Right lung (tissue), 5 donors: Measurements from ENCODE around the gene OR2Y1. TPM values are rescaled to one million over a fixed set of nuclear protein-coding genes. Genes with fewer than 3 reads are reported as not detected.
"Not testable (repeated sequence)": the region's sequence is repeated elsewhere in the genome, so short reads cannot be mapped to it uniquely, and the experiment has no call there.

ENCODE experiments used
- DNase-seq, 2 donors: peaks; one replicate each; pipeline ENCODE4 v3.0.0-alpha.2; 2013
- polyA plus RNA-seq, 5 donors: library from polyadenylated mRNA; unstranded; fragments of 120-200 nt; gene quantifications; one replicate each; pipeline versions ENCODE4 v1.2.1 to v1.2.3, GENCODE V29; 2013; ENCODE audit warnings: inconsistent platforms in 1 of 5, low replicate concordance in 1 of 5; ENCODE audit not compliant: insufficient read length in 5 of 5, insufficient read depth in 1 of 5

Gene OR2Y1
- polyA plus RNA-seq, 5 donors, result not detected

DNA sequence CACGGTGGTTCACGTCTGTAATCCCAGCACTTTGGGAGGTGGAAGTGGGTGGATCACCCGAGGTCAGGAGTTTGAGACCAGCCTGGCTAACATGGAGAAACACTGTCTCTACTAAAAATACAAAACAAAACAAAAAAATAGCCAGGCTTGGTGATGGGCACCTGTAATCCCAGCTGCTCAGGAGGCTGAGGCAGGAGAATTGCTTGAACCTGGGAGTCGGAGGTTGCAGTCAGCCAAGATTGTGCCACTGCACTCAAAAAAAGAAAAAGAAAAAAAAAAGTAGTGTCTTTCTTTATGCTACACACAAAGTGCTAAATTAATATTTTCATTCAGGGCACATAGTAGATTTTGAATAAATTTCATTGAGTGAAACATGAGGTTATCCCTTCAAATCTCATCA lies 1.1 kb upstream of the OR2Y1 start:
- DNase-seq, result not testable (repeated sequence)

DNA sequence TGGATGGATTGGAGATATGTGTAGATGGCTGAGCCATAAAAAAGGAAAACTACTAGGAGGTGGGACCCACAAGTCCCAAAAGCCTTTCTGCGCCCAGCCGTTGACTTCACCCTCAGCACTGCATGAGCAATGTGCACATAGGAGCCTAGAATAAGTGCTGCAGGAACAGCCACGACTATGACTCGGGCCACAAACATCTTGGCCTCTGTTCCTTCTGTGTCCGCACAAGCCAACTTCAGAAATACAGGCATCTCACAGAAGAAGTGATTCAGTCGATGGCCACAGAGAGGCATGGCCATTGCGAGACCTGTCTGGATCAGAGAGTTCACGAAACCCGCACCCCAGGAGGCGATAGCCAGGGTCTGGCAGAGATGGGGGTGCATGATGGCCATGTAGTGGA lies 587 bp downstream of the OR2Y1 start:
- no peak for DNase-seq

DNA sequence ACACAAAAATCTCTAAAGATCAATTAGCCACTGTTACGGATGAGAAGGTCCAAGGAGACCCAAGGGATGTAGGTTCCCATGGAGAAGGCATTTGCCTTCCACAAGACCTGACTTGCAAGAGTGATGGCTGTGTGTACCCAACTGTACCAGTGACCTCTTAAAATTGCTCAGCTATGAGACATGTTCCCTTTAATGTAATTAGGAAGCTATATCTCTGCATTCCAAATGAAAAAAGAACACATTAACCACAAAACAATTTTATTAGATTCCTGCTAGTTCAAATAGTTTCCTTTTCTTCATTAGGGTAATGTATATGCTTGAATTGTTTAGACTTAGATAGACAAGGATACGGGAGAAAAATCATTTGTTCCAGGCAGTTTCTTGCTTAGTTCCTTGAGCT lies 3.3 kb downstream of the OR2Y1 start:
- DNase-seq, result no peak

DNA sequence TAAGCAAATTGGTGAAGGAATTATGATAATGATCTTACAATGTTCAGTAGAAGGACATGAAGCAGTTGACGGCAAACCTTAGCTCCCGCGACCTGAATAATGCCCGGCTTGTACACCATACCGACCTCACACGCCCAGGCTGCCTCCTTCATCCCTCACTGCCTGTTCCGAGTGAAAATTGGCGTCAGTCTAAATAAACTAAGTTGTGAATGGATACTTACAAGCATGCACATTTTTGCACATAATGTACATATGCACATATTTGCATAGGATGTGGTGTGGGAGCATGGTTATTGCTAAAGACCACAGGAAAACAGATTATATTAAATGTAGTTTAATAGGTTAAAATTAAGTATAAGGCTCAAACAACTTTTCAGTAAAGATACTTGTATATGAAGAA lies 14.9 kb downstream of the OR2Y1 start:
- DNase-seq, result no peak

DNA sequence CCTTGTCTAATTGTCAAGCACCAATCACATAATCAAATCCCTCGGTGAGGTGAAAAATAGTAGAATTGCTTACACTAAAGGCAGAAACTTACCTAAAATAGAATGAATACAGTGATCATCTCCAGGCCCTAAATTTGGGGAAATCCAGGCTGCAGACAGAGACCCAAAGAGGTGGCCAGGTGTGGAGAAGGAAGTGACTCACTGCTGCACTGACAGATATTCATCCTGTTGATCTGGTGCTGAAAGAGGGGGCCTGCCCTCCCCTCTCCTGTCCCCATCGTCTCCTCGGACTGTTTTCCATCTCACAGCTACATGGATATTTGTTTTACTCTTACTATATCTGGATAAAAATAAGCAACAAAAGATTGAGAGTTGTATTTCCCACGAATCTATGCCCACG lies 15.9 kb downstream of the OR2Y1 start:
- DNase-seq, result no peak

DNA sequence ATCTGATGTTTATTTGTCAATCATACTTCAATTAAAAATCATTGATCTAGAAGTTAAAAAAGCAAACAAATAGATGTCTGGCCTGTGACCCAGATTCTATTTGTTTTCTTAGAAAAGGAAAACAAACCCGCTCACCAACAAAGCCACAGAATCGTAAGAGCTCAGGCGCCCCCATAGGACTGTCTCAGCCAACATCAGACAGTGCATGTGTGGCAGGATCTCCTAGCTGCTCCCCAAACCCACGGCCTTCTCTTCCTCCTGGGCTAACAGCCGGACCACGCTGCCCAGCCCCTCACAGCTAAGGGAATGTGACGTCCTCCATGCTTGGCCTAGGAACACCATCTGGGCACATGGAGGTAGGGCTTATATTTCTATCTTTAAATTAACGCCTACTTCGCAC lies 19.4 kb downstream of the OR2Y1 start:
- DNase-seq, result no peak

DNA sequence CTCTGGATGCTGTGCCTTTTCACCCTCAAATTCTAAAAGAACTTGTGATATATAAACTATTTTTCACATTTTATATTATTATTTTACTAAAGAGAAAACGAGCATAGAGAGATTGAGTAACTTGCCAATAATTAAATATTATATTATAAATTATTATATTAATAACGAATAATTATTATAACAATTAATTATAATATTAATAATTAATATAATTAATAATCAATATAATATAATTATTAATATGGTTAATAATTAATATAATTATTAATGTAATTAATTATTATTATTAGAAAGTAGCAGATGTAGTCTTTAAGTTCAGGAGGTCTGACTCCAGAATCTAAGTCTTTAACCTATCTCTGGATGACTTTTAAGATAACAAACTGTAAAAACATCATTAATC lies 20.1 kb downstream of the OR2Y1 start:
- DNase-seq, result no peak

DNA sequence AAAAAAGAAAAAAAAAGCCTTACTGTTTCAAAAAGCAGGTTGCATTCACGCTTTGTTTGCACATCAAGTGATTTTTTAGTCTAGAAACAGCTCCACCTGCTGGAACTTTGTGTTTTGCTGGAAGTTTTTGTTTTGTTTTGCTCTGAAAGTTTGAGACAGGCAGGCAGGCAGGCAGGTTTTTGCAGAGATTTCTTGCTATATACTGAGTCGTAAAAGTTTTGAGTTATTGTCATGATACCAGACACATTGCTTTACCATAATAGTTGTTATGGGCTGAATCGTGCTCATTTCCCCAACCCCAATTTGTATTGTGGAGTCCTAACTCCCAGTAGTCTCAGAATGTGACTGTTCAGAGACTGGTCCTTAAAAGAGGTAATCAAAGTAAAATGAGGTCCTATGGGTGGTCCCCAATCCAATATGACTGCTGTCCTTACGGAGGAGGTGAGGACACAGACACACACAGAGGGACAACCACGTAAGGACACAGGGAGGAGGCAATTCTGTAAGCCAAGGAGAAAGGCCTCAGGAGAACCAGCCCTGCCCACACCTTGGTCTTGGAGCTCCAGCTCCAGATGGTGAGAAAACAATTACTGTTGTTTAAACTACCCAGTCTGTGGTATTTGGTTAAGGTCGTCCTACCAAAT lies 20.9 kb downstream of the OR2Y1 start:
- peak; percentile 7 to 17 for DNase-seq

DNA sequence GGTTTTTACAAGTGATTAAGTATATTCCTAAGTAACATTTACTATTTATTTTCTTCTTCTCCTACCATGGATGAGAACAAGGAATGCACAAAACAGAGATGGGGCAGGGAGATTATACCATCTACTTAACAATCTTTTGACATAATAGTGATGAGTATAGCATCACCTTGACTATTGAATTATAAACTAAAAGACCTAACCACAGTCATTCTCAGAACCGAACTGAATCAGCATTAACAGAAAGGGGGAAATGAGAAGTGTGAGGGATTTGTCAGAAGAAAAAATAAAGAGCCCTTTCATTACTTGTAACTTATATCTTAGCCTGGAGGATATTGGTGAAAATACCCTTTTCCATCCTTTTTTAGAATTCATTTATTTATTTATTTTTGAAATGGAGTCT lies 21.9 kb downstream of the OR2Y1 start:
- DNase-seq, result no peak

DNA sequence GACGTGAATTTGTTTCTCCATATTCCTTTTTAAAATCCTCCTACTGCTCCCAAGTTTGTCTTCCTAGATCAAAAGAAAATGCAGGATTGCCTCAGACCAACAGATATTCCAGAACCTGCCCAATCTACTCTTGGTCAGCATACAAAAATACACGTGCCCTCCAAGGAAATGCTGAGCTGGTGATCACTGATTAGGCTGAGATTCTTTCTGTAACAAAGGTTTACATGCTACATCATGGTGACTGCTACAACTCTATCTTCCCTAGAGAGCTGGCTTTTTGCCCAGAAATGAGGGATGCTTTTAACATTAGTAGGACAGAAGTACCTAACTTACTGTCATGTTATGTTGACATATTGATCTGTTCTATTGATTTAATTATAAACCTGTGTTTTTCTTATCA lies 35.5 kb downstream of the OR2Y1 start:
- no peak for DNase-seq

DNA sequence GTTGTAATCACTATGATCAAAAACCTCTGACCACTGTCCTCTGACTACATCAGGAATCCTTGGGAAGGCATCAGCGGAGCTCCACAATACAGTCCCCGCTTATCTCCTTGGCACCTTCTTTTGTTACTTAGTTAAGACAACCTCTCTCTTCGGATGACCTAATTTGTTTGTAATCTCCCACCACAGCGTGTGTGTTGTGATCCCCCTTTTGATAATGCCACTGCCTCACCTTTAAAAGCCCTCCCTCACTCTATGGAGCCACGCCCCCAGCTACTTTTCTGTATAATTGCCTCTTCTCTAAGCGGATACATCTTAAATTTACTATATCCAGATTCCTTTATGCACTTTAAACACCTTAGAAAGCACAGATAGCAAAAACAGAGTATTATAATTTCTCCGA lies 35.9 kb downstream of the OR2Y1 start:
- no peak for DNase-seq

DNA sequence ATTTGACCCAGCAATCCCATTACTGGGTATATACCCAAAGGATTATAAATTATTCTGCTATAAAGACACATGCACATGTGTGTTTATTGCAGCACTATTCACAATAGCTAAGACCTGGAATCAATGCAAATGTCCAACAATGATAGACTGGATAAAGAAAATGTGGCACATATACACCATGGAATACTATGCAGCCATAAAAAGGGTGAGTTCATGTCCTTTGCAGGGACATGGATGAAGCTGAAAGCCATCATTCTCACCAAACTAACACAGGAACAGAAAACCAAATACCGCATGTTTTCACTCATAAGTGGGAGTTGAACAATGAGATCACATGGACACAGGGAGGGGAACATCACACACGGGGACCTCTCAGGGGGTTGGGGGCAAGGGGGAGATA lies 36.5 kb downstream of the OR2Y1 start:
- DNase-seq, result not testable (repeated sequence)

DNA sequence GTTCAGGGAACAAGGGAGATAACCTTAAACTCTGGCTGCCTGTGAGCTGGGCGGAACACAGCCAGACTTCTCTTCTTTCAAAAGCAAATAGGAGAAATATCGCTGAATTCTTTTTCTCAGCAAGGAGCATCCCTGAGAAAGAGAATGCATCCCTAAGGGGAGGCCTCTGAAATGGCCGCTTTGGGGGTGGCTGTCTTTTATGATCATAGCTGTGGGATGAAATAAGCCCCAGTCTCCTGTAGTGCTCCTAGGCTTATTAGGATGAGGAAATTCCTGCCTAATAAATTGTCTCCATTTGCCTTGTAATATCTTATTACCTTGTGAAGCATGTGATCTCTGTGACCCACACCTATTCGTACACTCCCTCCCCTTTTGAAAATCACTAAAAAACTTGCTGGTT lies 39.4 kb downstream of the OR2Y1 start:
- DNase-seq, result not testable (repeated sequence)

DNA sequence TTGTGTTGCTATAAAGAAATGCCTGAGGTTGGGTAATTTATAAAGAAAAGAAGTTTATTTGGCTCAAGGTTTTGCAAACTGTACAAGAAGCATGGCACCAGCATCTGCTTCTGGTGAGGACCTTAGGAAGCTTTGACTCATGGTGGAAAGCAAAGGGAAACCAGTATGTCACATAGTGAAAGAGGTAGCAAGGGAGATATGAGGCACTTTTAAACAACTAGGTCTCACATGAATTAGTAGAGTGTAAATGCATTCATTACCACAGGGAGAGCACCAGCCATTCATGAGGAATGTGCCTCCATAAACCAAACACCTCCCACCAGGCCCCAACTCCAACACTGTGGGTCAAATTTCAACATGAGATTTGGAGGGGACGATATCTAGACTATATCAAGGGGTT lies 40.8 kb downstream of the OR2Y1 start:
- DNase-seq, result no peak

DNA sequence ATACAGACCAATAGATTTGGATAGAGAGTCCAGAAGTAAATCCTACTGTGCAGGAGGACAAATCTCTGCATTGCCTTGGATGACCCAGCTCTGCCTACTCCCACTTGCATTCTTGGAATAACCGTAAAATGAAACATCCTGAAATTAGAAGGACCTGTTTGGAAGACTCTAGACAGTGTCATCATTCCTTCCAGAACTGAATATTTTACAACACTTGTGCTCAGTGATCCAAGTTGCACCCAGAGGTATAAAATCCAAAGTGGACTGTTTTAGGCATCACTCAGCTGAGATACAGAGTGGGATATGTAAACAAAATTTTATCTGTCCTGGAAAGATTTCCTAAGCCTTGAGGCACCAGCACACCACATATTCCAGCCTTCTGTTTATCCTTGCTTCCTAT lies 43.7 kb downstream of the OR2Y1 start:
- no peak for DNase-seq

DNA sequence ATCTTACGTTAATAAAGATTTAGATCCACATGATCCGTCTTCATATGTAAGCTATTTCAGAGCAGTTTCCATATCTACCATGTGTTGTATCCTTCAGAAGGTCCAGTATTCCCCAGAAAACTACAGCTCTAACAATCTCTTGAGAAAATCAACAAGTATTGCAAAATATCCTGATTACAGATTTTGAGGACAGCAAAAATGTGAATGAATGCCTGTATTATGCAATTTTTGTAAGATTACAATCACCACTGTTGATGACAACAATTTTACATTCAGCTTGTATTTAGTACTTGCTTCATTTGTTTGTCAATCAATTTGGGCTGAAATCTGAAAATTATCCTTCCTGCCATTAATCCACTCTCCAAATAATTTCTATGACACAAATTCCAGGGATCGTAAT lies 47.4 kb downstream of the OR2Y1 start:
- DNase-seq, result no peak

DNA sequence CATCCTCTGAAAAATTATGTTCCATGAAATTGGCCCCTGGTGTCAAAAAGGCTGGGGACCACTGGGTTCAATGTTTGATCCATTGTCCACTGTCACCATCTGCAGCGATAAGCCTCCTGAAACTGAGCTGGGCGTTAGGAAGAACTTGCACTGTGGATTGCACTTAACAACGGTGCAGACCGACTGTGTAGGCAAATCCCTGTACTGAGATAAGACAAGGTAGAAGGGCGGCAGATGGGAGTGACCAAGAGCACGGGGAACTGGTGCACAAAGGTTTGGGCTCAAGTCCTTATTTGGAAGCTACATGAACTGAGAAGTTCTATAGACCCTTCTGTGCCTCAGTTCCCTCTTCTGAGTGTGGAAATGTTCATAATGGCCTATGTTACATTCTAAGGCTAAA lies 48.8 kb downstream of the OR2Y1 start:
- DNase-seq, result no peak

DNA sequence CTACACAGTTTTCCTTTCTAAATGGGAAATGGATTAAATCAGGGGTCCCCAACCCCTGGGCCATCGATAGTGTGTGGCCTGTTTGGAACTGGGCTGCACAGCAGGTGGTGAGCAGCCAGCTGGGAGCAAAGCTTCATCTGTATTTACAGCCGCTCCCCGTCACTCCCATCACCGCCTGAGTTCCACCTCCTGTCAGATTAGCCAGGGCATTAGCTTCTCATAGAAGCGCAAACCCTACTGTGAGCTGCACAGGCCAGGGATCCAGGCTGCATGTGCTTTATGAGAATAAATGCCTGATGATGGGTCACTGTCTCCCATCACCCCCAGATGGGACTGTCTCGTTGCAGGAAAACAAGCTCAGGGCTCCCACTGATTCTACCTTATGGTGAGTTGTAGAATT lies 49.3 kb downstream of the OR2Y1 start:
- no peak for DNase-seq

DNA sequence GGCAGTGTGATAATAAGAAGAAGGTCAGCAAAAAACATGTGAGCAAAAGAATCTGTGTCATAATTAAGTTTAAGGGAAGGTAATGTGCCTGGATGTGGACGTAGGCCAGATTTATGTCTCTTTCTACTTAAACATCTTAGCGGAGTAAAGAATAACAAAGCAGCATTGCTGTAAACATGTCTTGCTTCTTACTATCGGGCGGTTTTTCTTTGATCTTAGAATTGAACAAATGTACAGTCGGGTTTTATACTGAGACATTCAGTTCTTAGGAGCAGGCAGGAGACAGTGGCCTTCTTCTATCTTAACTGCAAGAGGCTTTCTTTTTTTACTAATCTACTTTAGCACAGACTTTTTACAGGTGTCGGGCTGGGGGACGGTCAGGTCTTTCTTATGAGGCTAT lies 50.1 kb downstream of the OR2Y1 start:
- no peak for DNase-seq

Other genes with a start within 250 kb of the OR2Y1 start
- 10 to 100 TPM; 33.0 to 55.2 (median 51.3) TPM for gene CNOT6, start 245.7 kb downstream of the OR2Y1 start, polyA plus RNA-seq
- gene SCGB3A1, start 148.6 kb downstream of the OR2Y1 start, polyA plus RNA-seq, result 1 to 10 TPM in 4 of 5 donors, under 1 TPM in 1; 0.94 to 4.2 (median 3.1) TPM
- 10 to 100 TPM; 27.0 to 43.9 (median 33.7) TPM for gene FLT4, start 90.5 kb downstream of the OR2Y1 start, polyA plus RNA-seq
- 100 to 1,000 TPM in 1 of 5 donors, 10 to 100 TPM in 4; 67.9 to 104 (median 75.3) TPM for gene MGAT1, start 62.7 kb upstream of the OR2Y1 start, polyA plus RNA-seq
- gene ZFP62, start 121.2 kb upstream of the OR2Y1 start, polyA plus RNA-seq, result 10 to 100 TPM; 44.2 to 68.5 (median 62.9) TPM
- gene BTNL8, start 159.1 kb upstream of the OR2Y1 start, polyA plus RNA-seq, result 1 to 10 TPM in 3 of 5 donors, under 1 TPM in 2; 0.58 to 1.1 (median 1.1) TPM
- under 1 TPM in 2 of 5 donors, not detected in 3; 0.10 to 0.29 TPM for gene BTNL3, start 248.8 kb upstream of the OR2Y1 start, polyA plus RNA-seq